C4-2B (cell line): ENCODE data around the gene CDK9.
"Not testable (repeated sequence)": the region's sequence is repeated elsewhere in the genome, so short reads cannot be mapped to it uniquely, and the experiment has no call there.

Experiments used
- H3K27ac ChIP-seq: fragments of 450-650 bp; 2 replicates; pipeline ENCODE4 v1.5.1; 2017
- CTCF ChIP-seq: fragments of 450-650 bp; conservative IDR thresholded peaks from 2 replicates; pipeline ENCODE4 v1.5.1; 2017; ENCODE audit warnings: mild to moderate bottlenecking
- ZFX ChIP-seq: fragments of 450-650 bp; IDR thresholded peaks from 2 replicates; pipeline ENCODE4 v1.6.1; 2017

The CDK9 gene

GRCh38 chr9:127755061-127756060, 30.5 kb upstream of the CDK9 start:
- no peak overlapping the region for H3K27ac ChIP-seq
- TF ChIP-seq CTCF: no peak
- no peak for TF ChIP-seq ZFX

- no peak overlapping the region for H3K27ac ChIP-seq
- TF ChIP-seq ZFX: no peak
- TF ChIP-seq CTCF: no peak
Observed at GRCh38 chr9:127756233-127756632, 29.6 kb upstream of the CDK9 start.

- not testable (repeated sequence) for H3K27ac ChIP-seq
Observed at GRCh38 chr9:127756776-127757175, 29.1 kb upstream of the CDK9 start.

- no peak for TF ChIP-seq ZFX
- no peak for TF ChIP-seq CTCF
- no peak overlapping the region for H3K27ac ChIP-seq
Observed at GRCh38 chr9:127758843-127759242, 27.0 kb upstream of the CDK9 start.

GRCh38 chr9:127761061-127761460, 24.8 kb upstream of the CDK9 start:
- TF ChIP-seq ZFX (no peak), CTCF (no peak)
- H3K27ac ChIP-seq: no peak overlapping the region

- TF ChIP-seq CTCF (no peak), ZFX (no peak)
- no peak overlapping the region for H3K27ac ChIP-seq
Observed at GRCh38 chr9:127761491-127761956, 24.3 kb upstream of the CDK9 start.

GRCh38 chr9:127762111-127762676, 23.6 kb upstream of the CDK9 start:
- no peak for TF ChIP-seq ZFX
- TF ChIP-seq CTCF: no peak
- no peak overlapping the region for H3K27ac ChIP-seq
